Measurements from ENCODE around the gene CAPN2. TPM values are rescaled to one million over a fixed set of nuclear protein-coding genes. Genes with fewer than 3 reads are reported as not detected.

The CAPN2 gene
- polyA plus RNA-seq (2013, experiment 1 of 2) = 15.4 TPM
- 17.2 TPM for polyA plus RNA-seq (2013, experiment 2 of 2)

GRCh38 chr1:223712194-223712849 is at the start of gene CAPN2:
TSS of gene CAPN2 (plus strand) at chr1:223712539. CDS start at chr1:223712641, 102 bp downstream.
- peaks cover 11% of the 10 kb centered on the region for H3K4me1 ChIP-seq (ENCODE audit: control insufficient read depth, low read depth, low read length)

GRCh38 chr1:223662943-223663342 is 49.4 kb upstream of the CAPN2 start:
- no peaks in the 10 kb centered on the region for H3K79me1 ChIP-seq (ENCODE audit: low read length)

More at GRCh38 chr1:223712194-223712849, at the start of gene CAPN2:
- Histone ChIP-seq H3K79me2 (ENCODE audit: control insufficient read depth, insufficient read depth, low read length) (no peaks in the 10 kb centered on the region), H3K23ac (ENCODE audit: low read length) (peak within 1 kb of the TSS; percentile 85), H3K79me1 (ENCODE audit: low read length) (peaks cover 3% of the 10 kb centered on the region), H2BK5ac (ENCODE audit: low read length) (peak within 1 kb of the TSS; percentile 17), H4K8ac (ENCODE audit: low read depth, low read length) (no peak within 1 kb of the TSS), H3K4me3 (ENCODE audit: low read length) (peak within 1 kb of the TSS; percentile 67), H2BK120ac (ENCODE audit: low read depth, low read length) (peak within 1 kb of the TSS; percentile 14), H3K4ac (ENCODE audit: low read depth, low read length) (peak within 1 kb of the TSS; percentile 56), H2AK5ac (ENCODE audit: low read length) (no peak within 1 kb of the TSS), H3K56ac (ENCODE audit: low read length) (peak within 1 kb of the TSS; percentile 92), H3K4me2 (ENCODE audit: low read length) (peak within 1 kb of the TSS; percentile 70), H4K5ac (ENCODE audit: low read length) (no peak within 1 kb of the TSS), H3K36me3 (ENCODE audit: control insufficient read depth, insufficient read depth, low read length) (no peaks in the 10 kb centered on the region), H2BK15ac (replicated peaks; ENCODE audit: low read depth) (no peak within 1 kb of the TSS), H3K27me3 (ENCODE audit: insufficient read depth, low read length, poor library complexity) (no peaks in the 10 kb centered on the region), H3K27ac (ENCODE audit: low read depth, low read length) (peak within 1 kb of the TSS; percentile 3), H3K9ac (ENCODE audit: low read length) (peak within 1 kb of the TSS; percentile 91), H3K18ac (ENCODE audit: low read length) (peak within 1 kb of the TSS; percentile 71)
- peak; percentile 86 for DNase-seq
- no CpG with 5 or more reads among the region's 74 CpGs for WGBS (ENCODE audit: extremely low coverage, insufficient coverage, low lambda C conversion rate)

GRCh38 chr1:223664106-223664505 is 48.2 kb upstream of the CAPN2 start:
- Histone ChIP-seq H3K27me3 (ENCODE audit: insufficient read depth, low read length, poor library complexity) (no peaks in the 10 kb centered on the region), H3K56ac (ENCODE audit: low read length) (no peak overlapping the region), H3K4ac (ENCODE audit: low read depth, low read length) (no peak overlapping the region), H2BK5ac (ENCODE audit: low read length) (no peak overlapping the region), H3K27ac (ENCODE audit: low read depth, low read length) (no peak overlapping the region), H3K23ac (ENCODE audit: low read length) (no peak overlapping the region), H3K4me1 (ENCODE audit: control insufficient read depth, low read depth, low read length) (no peaks in the 10 kb centered on the region), H3K4me2 (ENCODE audit: low read length) (no peak overlapping the region), H2AK5ac (ENCODE audit: low read length) (no peak overlapping the region), H3K4me3 (ENCODE audit: low read length) (no peak overlapping the region), H2BK120ac (ENCODE audit: low read depth, low read length) (no peak overlapping the region), H4K8ac (ENCODE audit: low read depth, low read length) (no peak overlapping the region), H3K79me1 (ENCODE audit: low read length) (no peaks in the 10 kb centered on the region), H3K9ac (ENCODE audit: low read length) (no peak overlapping the region), H3K36me3 (ENCODE audit: control insufficient read depth, insufficient read depth, low read length) (no peaks in the 10 kb centered on the region), H4K5ac (ENCODE audit: low read length) (no peak overlapping the region), H3K79me2 (ENCODE audit: control insufficient read depth, insufficient read depth, low read length) (no peaks in the 10 kb centered on the region), H3K18ac (ENCODE audit: low read length) (no peak overlapping the region), H2BK15ac (replicated peaks; ENCODE audit: low read depth) (no peak overlapping the region)
- no CpG with 5 or more reads among the region's 5 CpGs for whole genome bisulfite sequencing (ENCODE audit: extremely low coverage, insufficient coverage, low lambda C conversion rate)
- DNase-seq = no peak

More at GRCh38 chr1:223662943-223663342, 49.4 kb upstream of the CAPN2 start:
- H3K27ac ChIP-seq (ENCODE audit: low read depth, low read length) = no peak overlapping the region
- H2BK5ac ChIP-seq (ENCODE audit: low read length) = no peak overlapping the region
- H2AK5ac ChIP-seq (ENCODE audit: low read length) = no peak overlapping the region
- no peaks in the 10 kb centered on the region for H3K27me3 ChIP-seq (ENCODE audit: insufficient read depth, low read length, poor library complexity)
- no peak overlapping the region for H4K5ac ChIP-seq (ENCODE audit: low read length)
- H3K4me2 ChIP-seq (ENCODE audit: low read length) = no peak overlapping the region
- H3K23ac ChIP-seq (ENCODE audit: low read length) = no peak overlapping the region
- H3K56ac ChIP-seq (ENCODE audit: low read length) = no peak overlapping the region
- WGBS (ENCODE audit: extremely low coverage, insufficient coverage, low lambda C conversion rate) = no CpG with 5 or more reads among the region's 5 CpGs
- H2BK120ac ChIP-seq (ENCODE audit: low read depth, low read length) = no peak overlapping the region
- H3K18ac ChIP-seq (ENCODE audit: low read length) = no peak overlapping the region
- H4K8ac ChIP-seq (ENCODE audit: low read depth, low read length) = no peak overlapping the region
- DNase-seq = no peak
- H3K79me2 ChIP-seq (ENCODE audit: control insufficient read depth, insufficient read depth, low read length) = no peaks in the 10 kb centered on the region
- H3K9ac ChIP-seq (ENCODE audit: low read length) = no peak overlapping the region
- no peaks in the 10 kb centered on the region for H3K36me3 ChIP-seq (ENCODE audit: control insufficient read depth, insufficient read depth, low read length)
- H3K4ac ChIP-seq (ENCODE audit: low read depth, low read length) = no peak overlapping the region
- H3K4me1 ChIP-seq (ENCODE audit: control insufficient read depth, low read depth, low read length) = no peaks in the 10 kb centered on the region
- H3K4me3 ChIP-seq (ENCODE audit: low read length) = no peak overlapping the region
- H2BK15ac ChIP-seq (replicated peaks; ENCODE audit: low read depth) = no peak overlapping the region

GRCh38 chr1:223665592-223666312 is 46.6 kb upstream of the CAPN2 start, which contains the start of gene CAPN8:
TSS of gene CAPN8 (minus strand) at chr1:223665701. CDS start at chr1:223665646, 55 bp downstream.
- no peak within 1 kb of the TSS for H3K27ac ChIP-seq (ENCODE audit: low read depth, low read length)
- no peak within 1 kb of the TSS for H4K5ac ChIP-seq (ENCODE audit: low read length)
- H3K79me2 ChIP-seq (ENCODE audit: control insufficient read depth, insufficient read depth, low read length) = no peaks in the 10 kb centered on the region
- H3K18ac ChIP-seq (ENCODE audit: low read length) = no peak within 1 kb of the TSS
- no peak within 1 kb of the TSS for H2BK5ac ChIP-seq (ENCODE audit: low read length)
- no peak for DNase-seq
- H3K36me3 ChIP-seq (ENCODE audit: control insufficient read depth, insufficient read depth, low read length) = no peaks in the 10 kb centered on the region
- H3K9ac ChIP-seq (ENCODE audit: low read length) = no peak within 1 kb of the TSS
- H3K4me2 ChIP-seq (ENCODE audit: low read length) = no peak within 1 kb of the TSS
- no peak within 1 kb of the TSS for H3K4me3 ChIP-seq (ENCODE audit: low read length)
- no peak within 1 kb of the TSS for H3K56ac ChIP-seq (ENCODE audit: low read length)
- H2BK15ac ChIP-seq (replicated peaks; ENCODE audit: low read depth) = no peak within 1 kb of the TSS
- WGBS (ENCODE audit: extremely low coverage, insufficient coverage, low lambda C conversion rate) = no CpG with 5 or more reads among the region's 6 CpGs
- H3K4ac ChIP-seq (ENCODE audit: low read depth, low read length) = no peak within 1 kb of the TSS
- H3K79me1 ChIP-seq (ENCODE audit: low read length) = no peaks in the 10 kb centered on the region
- H3K27me3 ChIP-seq (ENCODE audit: insufficient read depth, low read length, poor library complexity) = no peaks in the 10 kb centered on the region
- H2BK120ac ChIP-seq (ENCODE audit: low read depth, low read length) = no peak within 1 kb of the TSS
- no peaks in the 10 kb centered on the region for H3K4me1 ChIP-seq (ENCODE audit: control insufficient read depth, low read depth, low read length)
- H3K23ac ChIP-seq (ENCODE audit: low read length) = no peak within 1 kb of the TSS
- H4K8ac ChIP-seq (ENCODE audit: low read depth, low read length) = no peak within 1 kb of the TSS
- no peak within 1 kb of the TSS for H2AK5ac ChIP-seq (ENCODE audit: low read length)

- no peak for DNase-seq
- H3K27ac ChIP-seq (ENCODE audit: low read depth, low read length) = no peak overlapping the region
- H2BK5ac ChIP-seq (ENCODE audit: low read length) = no peak overlapping the region
- H3K56ac ChIP-seq (ENCODE audit: low read length) = no peak overlapping the region
- H2AK5ac ChIP-seq (ENCODE audit: low read length) = no peak overlapping the region
- H3K27me3 ChIP-seq (ENCODE audit: insufficient read depth, low read length, poor library complexity) = no peaks in the 10 kb centered on the region
- H3K23ac ChIP-seq (ENCODE audit: low read length) = no peak overlapping the region
- no peaks in the 10 kb centered on the region for H3K4me1 ChIP-seq (ENCODE audit: control insufficient read depth, low read depth, low read length)
- H2BK15ac ChIP-seq (replicated peaks; ENCODE audit: low read depth) = no peak overlapping the region
- H3K4me2 ChIP-seq (ENCODE audit: low read length) = no peak overlapping the region
- no peaks in the 10 kb centered on the region for H3K79me1 ChIP-seq (ENCODE audit: low read length)
- no peak overlapping the region for H2BK120ac ChIP-seq (ENCODE audit: low read depth, low read length)
- no CpG with 5 or more reads among the region's 3 CpGs for WGBS (ENCODE audit: extremely low coverage, insufficient coverage, low lambda C conversion rate)
- no peak overlapping the region for H3K4me3 ChIP-seq (ENCODE audit: low read length)
- H3K36me3 ChIP-seq (ENCODE audit: control insufficient read depth, insufficient read depth, low read length) = no peaks in the 10 kb centered on the region
- H4K8ac ChIP-seq (ENCODE audit: low read depth, low read length) = no peak overlapping the region
- no peak overlapping the region for H3K4ac ChIP-seq (ENCODE audit: low read depth, low read length)
- H3K9ac ChIP-seq (ENCODE audit: low read length) = no peak overlapping the region
- H4K5ac ChIP-seq (ENCODE audit: low read length) = no peak overlapping the region
- H3K79me2 ChIP-seq (ENCODE audit: control insufficient read depth, insufficient read depth, low read length) = no peaks in the 10 kb centered on the region
- H3K18ac ChIP-seq (ENCODE audit: low read length) = no peak overlapping the region
Observed at GRCh38 chr1:223667484-223668182, 44.7 kb upstream of the CAPN2 start.
